NCI-H446 treated with DMSO at 0.1 percent for 48 hours (cell line): ENCODE data around the gene RAB12.

Experiments used
- DNase-seq: peaks from one replicate; lab custom pipeline; 2025; lab: John Stamatoyannopoulos, UW

The RAB12 gene

DNA sequence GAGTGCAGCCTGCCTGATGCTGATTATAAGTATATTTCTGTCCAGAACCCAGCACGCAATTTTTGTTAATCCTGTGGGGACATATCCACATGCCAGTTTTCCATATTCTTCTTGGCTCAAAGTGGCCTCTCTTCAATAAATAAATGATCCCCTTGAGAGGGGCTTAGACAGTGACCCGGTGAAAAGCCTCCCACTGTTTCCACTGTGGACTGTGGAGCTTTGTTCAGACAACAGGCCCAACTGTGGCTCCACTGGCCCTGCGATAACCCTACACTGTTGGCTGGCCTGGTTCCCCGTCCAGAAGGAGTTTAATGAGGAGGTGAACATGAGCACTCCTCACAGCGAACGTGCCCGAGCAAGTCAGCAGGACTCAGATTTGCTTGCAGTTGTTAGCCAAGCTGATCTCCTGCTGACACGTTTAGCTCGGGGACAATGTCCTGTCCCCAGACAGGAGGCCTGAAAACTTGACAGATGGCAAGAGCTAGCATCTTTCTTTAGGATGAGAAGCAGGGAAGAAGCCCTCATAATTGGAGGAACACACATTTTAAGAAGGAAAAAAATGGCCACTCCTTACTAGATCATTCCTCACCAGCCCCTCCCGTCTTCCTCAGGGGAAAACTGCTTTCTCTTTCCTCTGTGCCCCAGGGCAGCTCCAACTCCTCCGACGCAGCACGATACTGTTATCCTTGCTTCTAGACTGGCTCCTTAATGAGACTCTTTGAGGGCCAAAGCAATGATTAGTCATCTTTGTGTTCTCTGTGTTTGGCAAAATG, 76.1 kb downstream of the RAB12 start:
- DNase-seq = peak; percentile 97

DNA sequence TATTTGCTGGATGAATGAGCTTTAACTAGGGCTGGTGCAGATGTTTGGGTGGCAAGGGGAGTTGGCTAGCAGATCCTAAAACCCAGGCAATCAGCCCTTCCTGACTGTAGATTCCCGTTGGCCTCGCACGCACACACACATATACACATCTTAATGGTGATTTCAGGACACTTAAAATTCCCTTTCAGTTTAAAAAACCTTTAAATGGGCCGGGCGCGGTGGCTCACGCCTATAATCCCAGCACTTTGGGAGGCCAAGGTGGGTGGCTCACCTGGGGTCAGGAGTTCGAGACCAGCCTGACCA, 76.6 kb downstream of the RAB12 start:
- DNase-seq = no peak

DNA sequence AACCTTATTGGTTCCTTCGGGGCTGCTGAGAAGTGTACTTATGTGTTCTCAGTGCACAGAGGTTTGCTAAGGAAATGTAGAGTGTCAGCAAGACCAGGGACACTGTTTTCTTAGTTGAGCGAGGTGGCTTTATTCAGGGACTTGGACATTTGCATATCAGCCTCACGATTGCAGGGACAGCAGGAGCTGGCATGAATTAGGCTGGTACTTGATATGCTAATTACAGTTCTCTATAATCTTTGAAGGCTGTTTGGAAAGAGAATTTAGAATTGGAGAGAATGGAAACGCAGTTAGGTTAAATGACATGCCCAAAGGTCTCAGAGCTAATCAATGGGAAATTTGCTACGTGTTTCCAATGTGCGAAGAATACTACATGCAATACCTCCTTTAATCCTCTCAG, 77.4 kb downstream of the RAB12 start:
- DNase-seq = no peak

DNA sequence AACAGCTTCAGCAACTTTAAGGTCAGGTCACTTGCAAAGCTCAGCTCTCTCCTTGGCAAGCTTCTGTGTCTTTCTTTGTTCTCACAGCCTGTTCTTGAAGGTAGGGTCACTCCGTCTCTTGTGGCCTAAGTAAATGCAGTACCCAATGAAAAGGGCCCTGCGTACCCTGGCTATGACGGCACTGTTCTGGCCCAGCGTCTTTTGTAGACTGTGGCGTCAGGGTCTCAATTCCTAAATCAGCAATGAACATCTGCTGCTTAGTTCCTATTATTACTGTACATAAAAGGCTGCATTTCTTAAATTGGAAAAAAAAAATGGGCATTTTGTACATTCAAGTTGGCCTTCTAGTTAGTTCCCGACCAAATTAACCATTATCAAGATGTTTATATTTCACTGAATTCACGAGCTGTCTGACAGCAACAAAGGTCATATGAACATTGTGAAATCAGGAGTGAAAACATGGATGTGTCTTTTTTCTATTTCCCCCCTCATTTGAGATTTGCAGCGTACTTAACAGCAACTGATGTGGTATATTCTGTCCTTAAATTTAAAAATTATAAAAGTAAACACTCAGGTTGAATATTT, 79.1 kb downstream of the RAB12 start:
- no peak for DNase-seq

DNA sequence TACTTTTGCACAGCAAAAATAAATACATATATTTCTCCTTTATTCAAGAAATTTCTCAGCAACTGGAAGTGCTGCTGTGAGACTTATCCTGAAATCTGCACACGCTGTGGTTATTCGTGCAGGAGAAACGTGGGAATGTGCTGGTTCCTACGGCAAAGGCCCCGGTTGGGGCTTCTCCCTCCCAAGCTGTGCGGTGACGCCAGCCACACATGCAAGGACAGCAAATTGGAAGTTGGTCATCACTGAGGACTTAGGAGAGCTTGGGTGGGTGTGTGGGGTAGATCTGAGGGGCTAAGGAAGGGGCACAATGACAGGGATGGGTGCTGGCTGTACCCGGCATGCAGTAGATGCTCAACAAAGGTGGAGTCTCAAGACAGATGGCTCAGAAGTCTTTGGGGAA, 79.6 kb downstream of the RAB12 start:
- no peak for DNase-seq
